Measurements from ENCODE around the gene SMIM45.

Gene SMIM45

DNA sequence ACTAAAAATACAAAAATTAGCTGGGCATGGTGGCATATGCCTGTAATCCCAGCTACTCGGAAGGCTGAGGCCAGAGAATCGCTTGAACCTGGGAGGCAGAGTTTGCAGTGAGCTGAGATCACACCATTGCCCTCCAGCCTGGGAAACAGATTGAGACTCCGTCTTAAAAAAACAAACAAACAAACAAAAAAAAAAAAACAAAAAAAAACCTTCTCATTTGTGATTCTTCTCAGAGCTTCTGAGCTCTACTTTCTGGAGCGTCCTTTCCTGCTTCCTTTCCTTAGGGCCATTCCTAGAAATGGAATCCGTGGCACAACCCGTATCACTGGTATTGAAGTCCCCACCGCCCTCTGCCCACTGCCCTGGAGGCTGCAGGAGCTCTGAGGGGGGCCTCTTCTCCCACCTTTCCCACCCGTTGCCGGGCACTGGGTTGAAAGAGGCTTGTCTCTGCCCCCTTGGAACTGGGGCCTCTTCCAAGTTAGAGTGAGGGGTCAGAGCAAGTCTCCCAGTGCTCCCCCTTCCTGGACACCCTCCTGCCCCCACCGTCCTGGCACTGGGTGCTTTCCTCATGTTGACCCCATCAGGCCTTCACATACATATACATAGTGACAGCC is 35.1 kb upstream of the SMIM45 start:
- Histone ChIP-seq H3K27ac (no peak overlapping the region), H3K4me1 (no peaks in the 10 kb centered on the region), H3K36me3 (ENCODE audit: control insufficient read depth, insufficient read depth, low read length) (no peaks in the 10 kb centered on the region), H3K9ac (no peak overlapping the region), H3K4me3 (ENCODE audit: low read depth, low read length) (no peak overlapping the region), H3K4me2 (ENCODE audit: low read length) (no peak overlapping the region), H3K27me3 (ENCODE audit: control insufficient read depth, insufficient read depth, low read length) (peaks cover 4% of the 10 kb centered on the region), H3K9me3 (ENCODE audit: control insufficient read depth, low read length) (no peaks in the 10 kb centered on the region), H2AFZ (no peak overlapping the region), H3K79me2 (no peaks in the 10 kb centered on the region)
- no peak for TF ChIP-seq CTCF (IDR thresholded peaks at IDR 0.05)

DNA sequence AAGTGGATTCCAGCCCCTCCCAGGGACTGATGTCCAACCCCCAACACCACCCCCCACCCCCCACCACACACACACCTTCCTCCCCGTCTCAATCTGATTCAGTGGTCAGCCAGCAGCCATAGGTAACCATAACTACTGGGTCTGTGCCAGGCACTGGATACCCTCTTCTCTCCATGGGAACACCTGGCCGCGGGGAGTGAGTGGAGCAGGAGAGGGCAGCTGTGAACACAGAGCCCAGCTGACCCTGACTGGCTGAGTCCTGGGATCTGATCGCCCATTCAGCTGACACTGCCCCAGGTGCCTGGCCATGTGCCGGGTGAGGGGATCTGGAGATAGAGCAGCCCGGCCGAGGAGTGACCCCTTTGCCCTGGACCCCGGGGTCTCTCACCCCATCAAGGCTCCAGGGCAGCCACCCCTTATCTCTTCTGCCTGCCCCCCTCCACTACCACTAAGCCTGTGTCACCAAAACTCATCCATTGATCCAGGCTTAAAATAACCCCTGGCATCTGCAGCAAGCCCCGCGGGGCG is 34.5 kb upstream of the SMIM45 start:
- no peak overlapping the region for H3K4me3 ChIP-seq (ENCODE audit: low read depth, low read length)
- no peak overlapping the region for H2AFZ ChIP-seq
- H3K27ac ChIP-seq = no peak overlapping the region
- no peak overlapping the region for H3K9ac ChIP-seq
- peaks cover 4% of the 10 kb centered on the region for H3K27me3 ChIP-seq (ENCODE audit: control insufficient read depth, insufficient read depth, low read length)
- no peaks in the 10 kb centered on the region for H3K9me3 ChIP-seq (ENCODE audit: control insufficient read depth, low read length)
- TF ChIP-seq CTCF (IDR thresholded peaks at IDR 0.05) = no peak
- H3K79me2 ChIP-seq = no peaks in the 10 kb centered on the region
- no peaks in the 10 kb centered on the region for H3K4me1 ChIP-seq
- no peak overlapping the region for H3K4me2 ChIP-seq (ENCODE audit: low read length)
- no peaks in the 10 kb centered on the region for H3K36me3 ChIP-seq (ENCODE audit: control insufficient read depth, insufficient read depth, low read length)

DNA sequence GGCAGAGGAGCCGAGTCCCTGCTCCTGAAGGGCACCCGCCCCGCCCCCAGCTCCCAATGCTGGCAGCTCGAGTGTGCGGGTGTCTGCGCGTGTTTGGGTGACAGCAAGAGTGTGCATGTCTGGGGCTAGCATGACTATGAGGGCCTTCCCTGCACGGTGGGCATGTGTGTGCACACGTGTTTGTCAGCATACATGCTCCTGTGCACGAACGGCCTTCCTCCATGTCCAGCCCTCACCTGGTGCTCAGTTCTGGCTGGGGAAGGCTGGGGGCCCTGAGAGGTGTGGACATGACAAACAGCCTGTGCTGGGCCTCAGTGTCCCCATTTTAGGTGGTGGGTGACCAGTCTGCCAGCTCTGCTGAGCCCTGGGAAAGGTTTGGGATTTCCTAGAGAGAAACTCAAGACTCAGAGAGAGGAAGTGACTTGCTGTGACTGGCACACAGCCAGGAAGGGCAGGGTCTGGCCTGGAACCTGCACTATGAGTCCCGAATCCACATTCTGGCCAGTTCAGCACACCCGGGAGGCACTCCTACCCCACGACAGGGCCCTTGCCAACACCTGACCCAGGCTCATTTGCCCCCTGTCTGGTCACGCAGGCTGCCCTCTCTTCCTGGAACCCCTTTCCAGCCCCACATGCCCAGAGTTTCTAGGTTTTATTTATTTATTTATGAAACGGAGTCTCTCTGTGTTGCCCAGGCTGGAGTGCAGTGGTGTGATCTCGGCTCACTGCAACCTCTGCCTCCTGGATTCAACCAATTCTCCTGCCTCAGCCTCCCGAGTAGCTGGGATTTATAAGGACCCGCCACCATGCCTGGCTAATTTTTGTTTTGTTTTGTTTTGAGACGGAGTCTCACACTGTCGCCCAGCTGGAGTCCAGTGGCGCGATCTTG is 33.8 kb upstream of the SMIM45 start:
- Histone ChIP-seq H3K79me2 (no peaks in the 10 kb centered on the region), H3K27me3 (ENCODE audit: control insufficient read depth, insufficient read depth, low read length) (peaks cover 4% of the 10 kb centered on the region), H3K36me3 (ENCODE audit: control insufficient read depth, insufficient read depth, low read length) (no peaks in the 10 kb centered on the region), H3K4me3 (ENCODE audit: low read depth, low read length) (no peak overlapping the region), H3K4me1 (no peaks in the 10 kb centered on the region), H3K4me2 (ENCODE audit: low read length) (no peak overlapping the region), H3K27ac (no peak overlapping the region), H2AFZ (no peak overlapping the region), H3K9me3 (ENCODE audit: control insufficient read depth, low read length) (no peaks in the 10 kb centered on the region), H3K9ac (no peak overlapping the region)
- no peak for TF ChIP-seq CTCF (IDR thresholded peaks at IDR 0.05)

- no peaks in the 10 kb centered on the region for H3K4me1 ChIP-seq
- peak overlapping the region; percentile 40 for H3K4me3 ChIP-seq (ENCODE audit: low read depth, low read length)
- H3K9me3 ChIP-seq (ENCODE audit: control insufficient read depth, low read length) = no peaks in the 10 kb centered on the region
- no peaks in the 10 kb centered on the region for H3K36me3 ChIP-seq (ENCODE audit: control insufficient read depth, insufficient read depth, low read length)
- peak overlapping the region; percentile 81 for H3K4me2 ChIP-seq (ENCODE audit: low read length)
- peaks cover 4% of the 10 kb centered on the region for H3K27me3 ChIP-seq (ENCODE audit: control insufficient read depth, insufficient read depth, low read length)
- no peaks in the 10 kb centered on the region for H3K79me2 ChIP-seq
- TF ChIP-seq CTCF (IDR thresholded peaks at IDR 0.05) = no peak
- H3K9ac ChIP-seq = no peak overlapping the region
- H3K27ac ChIP-seq = no peak overlapping the region
- H2AFZ ChIP-seq = no peak overlapping the region
These were observed 32.4 kb upstream of the SMIM45 start for GRCh38 chr22:41919357-41920224.

Measured in parathyroid adenoma (tissue), 2 donors.